ENCODE measurements around the gene BPIFB1. TPM values are rescaled to one million over a fixed set of nuclear protein-coding genes. Genes with fewer than 3 reads are reported as not detected.

Gene BPIFB1
- total and polyA plus RNA-seq, 10 of the 15 experiments (the other 5 are each of a cell fraction or from before 2014, with no cell fraction given), result 0.13 TPM; not detected in 9

GRCh38 chr20:33337531-33338165, 54.6 kb downstream of the BPIFB1 start:
- CTCF ChIA-PET, result interaction anchor here (0.6 kb wide), 1 partner anchor 20 kb away, joined by 3 read pairs; no protein-coding TSS in a partner anchor
- POLR2A ChIA-PET, result no interaction called here
- in situ Hi-C loops (cut with MboI), result no loop called here
- RAD21 ChIA-PET (ENCODE audit: unreplicated experiment), result no interaction called here
- no peak overlapping the region for H3K27ac ChIP-seq (ENCODE audit: control insufficient read depth, insufficient read depth)
- BruUV-seq (replicated peaks), result no TSS peak
- no peaks in the 10 kb centered on the region for H3K27me3 ChIP-seq (replicated peaks in 1 of 2; ENCODE audit: control insufficient read depth in 2 of 2, insufficient read depth in 2 of 2, low read length in 1 of 2)
- H4K20me1 ChIP-seq (ENCODE audit: control insufficient read depth, insufficient read depth), result no peaks in the 10 kb centered on the region
- H3K9ac ChIP-seq (ENCODE audit: control insufficient read depth, insufficient read depth, low read length), result no peak overlapping the region
- intact Hi-C loops (cut with micrococcal nuclease; ENCODE audit: unreplicated experiment), result no loop called here
- no peaks in the 10 kb centered on the region for H3K79me2 ChIP-seq (ENCODE audit: control insufficient read depth, insufficient read depth, low read length)
- H2AFZ ChIP-seq (ENCODE audit: control insufficient read depth, low read depth, low read length), result peak overlapping the region; percentile 25
- H3K9me3 ChIP-seq (replicated peaks; ENCODE audit: control insufficient read depth, insufficient read depth, low read length), result no peaks in the 10 kb centered on the region
- H3K4me2 ChIP-seq (ENCODE audit: control insufficient read depth, insufficient read depth), result peak overlapping the region; percentile 42
- SMC1A ChIA-PET (ENCODE audit: uncharacterized antibody, unreplicated experiment), result no interaction called here
- H3K36me3 ChIP-seq (ENCODE audit: control insufficient read depth in 2 of 2, insufficient read depth in 2 of 2, low read length in 1 of 2), result no peaks in the 10 kb centered on the region
- peak; percentile 50 for DNase-seq (ENCODE audit: low read depth, low spot score)
- ATAC-seq, result peak; percentile 71
- whole genome bisulfite sequencing (ENCODE audit: insufficient coverage, insufficient replicate concordance, low lambda C conversion rate, missing lambda C conversion rate), result 3% methylated on average over 6 of the region's 6 CpGs
- H3K4me1 ChIP-seq (ENCODE audit: control insufficient read depth, insufficient read depth, low read length), result peaks cover 15% of the 10 kb centered on the region
- TF ChIP-seq RUNX3 (IDR thresholded peaks at IDR 0.05; ENCODE audit: low read length) (peak; percentile 72), IKZF2 (IDR thresholded peaks at IDR 0.05) (0 out of 4 replicates have a peak, but pooled peaks of 1 of the 2 experiments have one; percentile 17), CEBPB (IDR thresholded peaks at IDR 0.05; ENCODE audit: borderline replicate concordance in 1 of 2, low read depth in 2 of 2, low read length in 2 of 2) (no peak), MEF2B (IDR thresholded peaks at IDR 0.05; ENCODE audit: partially characterized antibody, poor library complexity, severe bottlenecking) (peak; percentile 56), ZZZ3 (IDR thresholded peaks at IDR 0.05; ENCODE audit: control insufficient read depth, insufficient read length, low read depth) (no peak)
- TF ChIP-seq, protein P1, sequence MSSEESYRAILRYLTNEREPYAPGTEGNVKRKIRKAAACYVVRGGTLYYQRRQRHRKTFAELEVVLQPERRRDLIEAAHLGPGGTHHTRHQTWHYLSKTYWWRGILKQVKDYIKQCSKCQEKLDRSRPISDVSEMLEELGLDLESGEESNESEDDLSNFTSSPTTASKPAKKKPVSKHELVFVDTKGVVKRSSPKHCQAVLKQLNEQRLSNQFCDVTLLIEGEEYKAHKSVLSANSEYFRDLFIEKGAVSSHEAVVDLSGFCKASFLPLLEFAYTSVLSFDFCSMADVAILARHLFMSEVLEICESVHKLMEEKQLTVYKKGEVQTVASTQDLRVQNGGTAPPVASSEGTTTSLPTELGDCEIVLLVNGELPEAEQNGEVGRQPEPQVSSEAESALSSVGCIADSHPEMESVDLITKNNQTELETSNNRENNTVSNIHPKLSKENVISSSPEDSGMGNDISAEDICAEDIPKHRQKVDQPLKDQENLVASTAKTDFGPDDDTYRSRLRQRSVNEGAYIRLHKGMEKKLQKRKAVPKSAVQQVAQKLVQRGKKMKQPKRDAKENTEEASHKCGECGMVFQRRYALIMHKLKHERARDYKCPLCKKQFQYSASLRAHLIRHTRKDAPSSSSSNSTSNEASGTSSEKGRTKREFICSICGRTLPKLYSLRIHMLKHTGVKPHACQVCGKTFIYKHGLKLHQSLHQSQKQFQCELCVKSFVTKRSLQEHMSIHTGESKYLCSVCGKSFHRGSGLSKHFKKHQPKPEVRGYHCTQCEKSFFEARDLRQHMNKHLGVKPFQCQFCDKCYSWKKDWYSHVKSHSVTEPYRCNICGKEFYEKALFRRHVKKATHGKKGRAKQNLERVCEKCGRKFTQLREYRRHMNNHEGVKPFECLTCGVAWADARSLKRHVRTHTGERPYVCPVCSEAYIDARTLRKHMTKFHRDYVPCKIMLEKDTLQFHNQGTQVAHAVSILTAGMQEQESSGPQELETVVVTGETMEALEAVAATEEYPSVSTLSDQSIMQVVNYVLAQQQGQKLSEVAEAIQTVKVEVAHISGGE (CRISPR knock-in tag; IDR thresholded peaks at IDR 0.05), result no peak
- FAIRE-seq, result peak; percentile 97
- H3K4me3 ChIP-seq, result no peak overlapping the region
